A673 (cell line): ENCODE measurements around the gene GPHN. TPM values are rescaled to one million over a fixed set of nuclear protein-coding genes. Genes with fewer than 3 reads are reported as not detected.

Experiments
- BruUV-seq: library from RNA; stranded (reverse); fragments of 400-500 nt; replicated peaks from 2 replicates; lab custom pipeline; 2021; lab: Mats Ljungman, UMichigan
- CTCF ChIA-PET: fragments of 300-600 bp; sonication (Branson Sonifier 250); formaldehyde crosslinking; loops from one replicate; lab custom pipeline; 2022; ENCODE audit warnings: antibody characterized with exemption; lab: Charles Lee
- POLR2A ChIA-PET: fragments of 300-600 bp; sonication (Branson Sonifier 250); formaldehyde crosslinking; loops from one replicate; lab custom pipeline; 2022; ENCODE audit warnings: antibody characterized with exemption; ENCODE audit not compliant: low non-redundant PET; lab: Charles Lee
- DNase-seq: peaks from one replicate; pipeline ENCODE4 v3.0.0-alpha.2; 2015; ENCODE audit warnings: low spot score
- H3K27ac ChIP-seq: fragments of 200-600 bp; sonication (generic); 2 replicates; pipeline ENCODE4 v1.5.1; 2016; ENCODE audit warnings: mixed run types, low read depth, mild to moderate bottlenecking, mixed read lengths, antibody characterized with exemption, low read length; ENCODE audit not compliant: poor library complexity, severe bottlenecking
- H3K27me3 ChIP-seq: fragments of 200-600 bp; sonication (generic); replicated peaks from 2 replicates; pipeline ENCODE4 v1.6.1; 2017; ENCODE audit warnings: mixed run types, low read depth, mild to moderate bottlenecking, mixed read lengths, antibody characterized with exemption, low read length; ENCODE audit not compliant: insufficient read depth, poor library complexity
- H3K36me3 ChIP-seq: fragments of 200-600 bp; sonication (generic); 2 replicates; pipeline ENCODE4 v1.6.1; 2016; ENCODE audit warnings: mixed run types, mild to moderate bottlenecking, mixed read lengths, antibody characterized with exemption, low read length; ENCODE audit not compliant: insufficient read depth, poor library complexity, severe bottlenecking
- H3K4me1 ChIP-seq: fragments of 200-600 bp; sonication (generic); 2 replicates; pipeline ENCODE4 v1.6.1; 2017; ENCODE audit warnings: mixed run types, mild to moderate bottlenecking, mixed read lengths, antibody characterized with exemption, low read length; ENCODE audit not compliant: insufficient read depth, poor library complexity, severe bottlenecking
- H3K4me3 ChIP-seq: fragments of 200-600 bp; sonication (generic); 2 replicates; pipeline ENCODE4 v1.5.1; 2016; ENCODE audit warnings: low read depth, mixed run types, mild to moderate bottlenecking, mixed read lengths, low read length; ENCODE audit not compliant: poor library complexity, severe bottlenecking
- H3K9me3 ChIP-seq: fragments of 200-600 bp; sonication (generic); 2 replicates; pipeline ENCODE4 v1.6.1; 2016; ENCODE audit warnings: mixed run types, low read depth, mild to moderate bottlenecking, mixed read lengths, antibody characterized with exemption, low read length; ENCODE audit not compliant: poor library complexity, severe bottlenecking
- CTCF ChIP-seq: fragments of 300-800, 200-600 bp; sonication (generic); conservative IDR thresholded peaks from 2 replicates; pipeline ENCODE4 v1.5.1; 2017; ENCODE audit warnings: low read depth, mild to moderate bottlenecking, antibody characterized with exemption, low read length, moderate library complexity, mixed read lengths
- EZH2 ChIP-seq: fragments of 200-600 bp; sonication (generic); IDR thresholded peaks from 2 replicates; pipeline ENCODE4 v1.6.1; 2017; ENCODE audit warnings: borderline replicate concordance, low read depth, mild to moderate bottlenecking, mixed read lengths, antibody characterized with exemption, low read length; ENCODE audit not compliant: poor library complexity, severe bottlenecking
- intact Hi-C: fragments of 100-400 bp; cut with micrococcal nuclease; formaldehyde crosslinking; loops from one replicate; pipeline ENCODE4 v1.10.0; 2022; ENCODE audit not compliant: unreplicated experiment
- total RNA-seq: library from RNA; stranded (reverse); gene quantifications from 2 replicates; pipeline ENCODE4 v1.2.3, GENCODE V29; 2021

The GPHN gene
- total RNA-seq, 1 experiment from 2014 or later: 30.3 TPM

GRCh38 chr14:66850258-66850888 lies 342.4 kb downstream of the GPHN start:
- TF ChIP-seq CTCF: no peak
- TF ChIP-seq EZH2: no peak
- Histone ChIP-seq H3K27ac (no peak overlapping the region), H3K4me1 (no peaks in the 10 kb centered on the region), H3K9me3 (no peaks in the 10 kb centered on the region), H3K36me3 (no peaks in the 10 kb centered on the region), H3K4me3 (no peak overlapping the region), H3K27me3 (no peaks in the 10 kb centered on the region)
- intact Hi-C loops: no loop called here
- BruUV-seq: no TSS peak
- no peak for DNase-seq
- ChIA-PET CTCF (no interaction called here), POLR2A (no interaction called here)

- H3K36me3 ChIP-seq: no peaks in the 10 kb centered on the region
- H3K27ac ChIP-seq: no peak overlapping the region
- no peaks in the 10 kb centered on the region for H3K4me1 ChIP-seq
- H3K4me3 ChIP-seq: no peak overlapping the region
- CTCF ChIA-PET: no interaction called here
- BruUV-seq: no TSS peak
- POLR2A ChIA-PET: no interaction called here
- no peak for TF ChIP-seq CTCF
- H3K27me3 ChIP-seq: no peaks in the 10 kb centered on the region
- no peak for DNase-seq
- H3K9me3 ChIP-seq: no peaks in the 10 kb centered on the region
- intact Hi-C loops: no loop called here
These were observed 345.4 kb downstream of the GPHN start for GRCh38 chr14:66853311-66853710.

- no peak for DNase-seq
- H3K9me3 ChIP-seq: no peaks in the 10 kb centered on the region
- no peaks in the 10 kb centered on the region for H3K36me3 ChIP-seq
- intact Hi-C loops: no loop called here
- ChIA-PET CTCF (no interaction called here), POLR2A (interaction anchor here (0.5 kb wide), 1 partner anchor 428 kb away, joined by 3 read pairs; no protein-coding TSS in a partner anchor)
- H3K27me3 ChIP-seq: no peaks in the 10 kb centered on the region
- TF ChIP-seq CTCF (no peak), EZH2 (no peak)
- no peaks in the 10 kb centered on the region for H3K4me1 ChIP-seq
- no peak overlapping the region for H3K27ac ChIP-seq
- no peak overlapping the region for H3K4me3 ChIP-seq
- BruUV-seq: no TSS peak
These were observed 349.9 kb downstream of the GPHN start for GRCh38 chr14:66857867-66858266.
